Erythroblast (primary cell): ENCODE results near the gene AMOTL1.

Experiments used
- GATA1 ChIP-seq: IDR thresholded peaks from 2 replicates; pipeline ENCODE4 v1.6.1; 2011; ENCODE audit warnings: low read depth, mild to moderate bottlenecking, control low read depth, low read length, moderate library complexity
- POLR2A ChIP-seq: IDR thresholded peaks from 2 replicates; pipeline ENCODE4 v1.6.1; 2011; ENCODE audit warnings: mild to moderate bottlenecking, low read length

DNA sequence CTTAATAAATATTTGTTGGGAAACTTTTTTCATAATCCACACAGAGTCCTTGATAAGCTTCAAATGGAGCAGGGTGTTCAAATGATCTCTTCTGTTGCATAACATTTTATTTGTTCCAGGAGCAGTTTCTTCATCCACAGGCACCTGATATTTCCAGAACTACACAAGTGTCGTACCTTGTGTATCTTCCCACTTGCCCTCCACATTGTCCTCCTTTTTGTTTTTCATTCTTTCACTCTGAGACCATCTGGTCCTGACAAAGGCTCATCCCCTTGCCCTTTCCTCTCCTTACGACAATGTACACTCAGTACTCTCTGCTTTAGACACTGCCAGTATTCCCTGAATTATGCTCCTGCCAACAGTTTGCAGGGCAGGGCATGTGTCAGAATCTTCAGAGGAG is 5.2 kb upstream of the AMOTL1 start:
- TF ChIP-seq POLR2A (no peak), GATA1 (no peak)
